IMR-90 (cell line): ENCODE data around the gene GPC5. TPM values are rescaled to one million over a fixed set of nuclear protein-coding genes. Genes with fewer than 3 reads are reported as not detected.
"Not testable (repeated sequence)": the region's sequence is repeated elsewhere in the genome, so short reads cannot be mapped to it uniquely, and the experiment has no call there.

Source experiments
- ATAC-seq: fragments of 200-7000 bp; cut with Tn5 transposase; 2 replicates; pipeline ENCODE4 v1.9.1; 2020; ENCODE audit warnings: low read depth, mild to moderate bottlenecking, moderate library complexity
- BruUV-seq: library from RNA; stranded (reverse); fragments of 400-500 nt; replicated peaks from 2 replicates; lab custom pipeline; 2021; lab: Mats Ljungman, UMichigan
- CTCF ChIA-PET: fragments of 300-600 bp; formaldehyde crosslinking; extraction: SDS; loops from one replicate; lab custom pipeline; 2021; ENCODE audit warnings: antibody characterized with exemption; lab: Yijun Ruan, JAX
- POLR2A ChIA-PET: fragments of 300-600 bp; sonication (Branson Sonifier 250); formaldehyde crosslinking; loops from one replicate; lab custom pipeline; 2022; ENCODE audit warnings: antibody characterized with exemption; ENCODE audit not compliant: unreplicated experiment; lab: Charles Lee
- DNase-seq: peaks from one replicate; pipeline ENCODE4 v3.0.0; 2013
- H2AFZ ChIP-seq: replicated peaks from 2 replicates; pipeline ENCODE3; 2013; ENCODE audit warnings: low read length, mild to moderate bottlenecking; ENCODE audit not compliant: poor library complexity
- H2AK5ac ChIP-seq: 2 replicates; pipeline ENCODE4 v1.6.1; 2013; ENCODE audit warnings: low read depth, low read length, inconsistent platforms
- H2AK9ac ChIP-seq: replicated peaks from 2 replicates; pipeline ENCODE3; 2013; ENCODE audit warnings: mild to moderate bottlenecking, low read depth, low read length, moderate library complexity; ENCODE audit not compliant: poor library complexity
- H2BK120ac ChIP-seq: 2 replicates; pipeline ENCODE4 v1.6.1; 2013; ENCODE audit warnings: low read depth, low read length, inconsistent platforms
- H2BK15ac ChIP-seq: 3 replicates; pipeline ENCODE4 v1.6.1; 2013; ENCODE audit warnings: low read depth, low read length, inconsistent platforms
- H2BK20ac ChIP-seq: 2 replicates; pipeline ENCODE4 v1.6.1; 2013; ENCODE audit warnings: low read depth, mild to moderate bottlenecking, inconsistent platforms, low read length, moderate library complexity
- H2BK5ac ChIP-seq: 2 replicates; pipeline ENCODE4 v1.6.1; 2013; ENCODE audit warnings: mild to moderate bottlenecking, low read depth, low read length, inconsistent platforms; ENCODE audit not compliant: poor library complexity, severe bottlenecking
- H3K14ac ChIP-seq: replicated peaks from 2 replicates; pipeline ENCODE4 v1.6.1; 2013; ENCODE audit warnings: low read depth, low read length, inconsistent platforms
- H3K18ac ChIP-seq: 2 replicates; pipeline ENCODE4 v1.6.1; 2013; ENCODE audit warnings: low read depth, low read length, control low read depth
- H3K23ac ChIP-seq: 2 replicates; pipeline ENCODE4 v1.6.1; 2013; ENCODE audit warnings: low read depth, low read length, inconsistent platforms
- H3K27ac ChIP-seq: 2 replicates; pipeline ENCODE4 v1.5.1; 2013; ENCODE audit warnings: mild to moderate bottlenecking, control low read depth, low read length; ENCODE audit not compliant: insufficient read depth
- H3K27me3 ChIP-seq: 2 replicates; pipeline ENCODE4 v1.6.1; 2013; ENCODE audit warnings: low read length; ENCODE audit not compliant: control insufficient read depth, insufficient read depth
- H3K36me3 ChIP-seq: 2 replicates; pipeline ENCODE4 v1.6.1; 2013; ENCODE audit warnings: low read length, mixed read lengths; ENCODE audit not compliant: control insufficient read depth, insufficient read depth
- H3K4ac ChIP-seq: 2 replicates; pipeline ENCODE4 v1.6.1; 2013; ENCODE audit warnings: low read depth, low read length, inconsistent platforms
- H3K4me1 ChIP-seq: 2 replicates; pipeline ENCODE4 v1.6.1; 2013; ENCODE audit warnings: low read length, mixed read lengths; ENCODE audit not compliant: control insufficient read depth, insufficient read depth
- H3K4me2 ChIP-seq: 2 replicates; pipeline ENCODE4 v1.6.1; 2013; ENCODE audit warnings: low read depth, mild to moderate bottlenecking, control low read depth, low read length, moderate library complexity
- H3K4me3 ChIP-seq: 2 replicates; pipeline ENCODE4 v1.5.1; 2013; ENCODE audit warnings: low read depth, mild to moderate bottlenecking, control low read depth, low read length, moderate library complexity; ENCODE audit not compliant: insufficient read depth
- H3K56ac ChIP-seq: 2 replicates; pipeline ENCODE4 v1.6.1; 2013; ENCODE audit warnings: low read length, inconsistent platforms; ENCODE audit not compliant: insufficient read depth; ENCODE audit errors: extremely low read depth
- H3K79me1 ChIP-seq, 2 experiments: 2 replicates each; pipeline ENCODE4 v1.6.1; 2013; ENCODE audit warnings: low read length in 2 of 2, inconsistent platforms in 1 of 2, low read depth in 1 of 2
- H3K9ac ChIP-seq: 2 replicates; pipeline ENCODE4 v1.6.1; 2013; ENCODE audit warnings: low read depth, low read length, control low read depth
- H3K9me1 ChIP-seq: 2 replicates; pipeline ENCODE4 v1.6.1; 2013; ENCODE audit warnings: low read length, inconsistent platforms; ENCODE audit not compliant: insufficient read depth
- H3K9me3 ChIP-seq: 2 replicates; pipeline ENCODE4 v1.6.1; 2013; ENCODE audit warnings: low read length; ENCODE audit not compliant: control insufficient read depth, insufficient read depth
- H4K20me1 ChIP-seq: 2 replicates; pipeline ENCODE4 v1.6.1; 2013; ENCODE audit warnings: low read length, inconsistent platforms; ENCODE audit not compliant: insufficient read depth
- H4K5ac ChIP-seq: 2 replicates; pipeline ENCODE4 v1.6.1; 2013; ENCODE audit warnings: mild to moderate bottlenecking, low read depth, low read length, control low read depth
- H4K8ac ChIP-seq, 2 experiments: 2 replicates each; pipeline ENCODE4 v1.6.1; 2013; ENCODE audit warnings: low read depth in 2 of 2, low read length in 2 of 2, control low read depth in 1 of 2, inconsistent platforms in 1 of 2
- H4K91ac ChIP-seq: 2 replicates; pipeline ENCODE4 v1.6.1; 2013; ENCODE audit warnings: low read depth, low read length, inconsistent platforms; ENCODE audit not compliant: insufficient read depth
- WGBS, 2 experiments: methylation state at CpG; one replicate each; pipeline versions ENCODE4 v1.1.5 to v1.1.7; 2013; ENCODE audit warnings: missing lambda C conversion rate in 2 of 2; ENCODE audit not compliant: insufficient read length in 1 of 2; ENCODE audit errors: extremely low coverage in 2 of 2; 5-methylcytosine and 5-hydroxymethylcytosine counted together
- dilution Hi-C: fragments of 300-500 bp; cut with HindIII; formaldehyde crosslinking; loops from one replicate; pipeline ENCODE4 v1.14.3; 2018; ENCODE audit warnings: low sequenced_read_pairs; ENCODE audit not compliant: unreplicated experiment
- in situ Hi-C: fragments of 300-500 bp; cut with MboI; formaldehyde crosslinking; loops from 3 replicates; pipeline ENCODE4 v1.14.3; 2019; ENCODE audit warnings: low sequenced_read_pairs, inconsistent platforms, mixed read lengths
- intact Hi-C: fragments of 100-400 bp; cut with micrococcal nuclease; formaldehyde crosslinking; loops from 2 replicates; pipeline ENCODE4 v1.10.0; 2022
- polyA plus RNA-seq, 3 experiments: library from polyadenylated mRNA; depleted of rRNA; stranded (reverse); fragments of >200 nt; gene quantifications; 2 replicates each; pipeline ENCODE4 v1.2.3, GENCODE V29; 2012; ENCODE audit warnings: low replicate concordance in 1 of 3
- total RNA-seq: library from RNA; depleted of rRNA; stranded (reverse); fragments of >200 nt; gene quantifications from 2 replicates; pipeline ENCODE4 v1.2.3, GENCODE V29; 2012

The GPC5 gene
- total and polyA plus RNA-seq, 2 of the 4 experiments (the other 2 are of a cell fraction): 0.94 to 1.8 TPM

DNA sequence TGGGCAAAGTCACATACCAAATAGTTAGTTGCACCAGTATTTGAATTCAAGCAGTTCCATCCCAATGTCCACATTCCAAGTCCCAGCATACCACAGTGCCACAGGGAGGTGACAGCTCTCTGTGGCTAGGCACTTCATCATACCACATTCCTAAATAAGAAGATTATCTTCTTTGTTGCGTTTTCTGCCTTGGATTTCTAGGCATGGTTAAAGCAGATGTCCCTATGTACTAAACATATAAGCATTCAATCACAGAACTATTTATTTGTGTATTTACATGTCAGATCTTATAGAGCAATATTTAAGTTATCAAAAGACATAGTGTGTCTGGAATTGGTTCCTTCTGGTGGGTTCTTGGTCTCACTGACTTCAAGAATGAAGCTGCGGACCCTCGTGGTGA lies 403.4 kb downstream of the GPC5 start:
- H2BK120ac ChIP-seq, H2AK5ac ChIP-seq, H3K23ac ChIP-seq, intact Hi-C loops, H3K56ac ChIP-seq, H3K27me3 ChIP-seq, H3K9me1 ChIP-seq, H3K36me3 ChIP-seq, H3K9me3 ChIP-seq, H3K4me1 ChIP-seq, BruUV-seq, CTCF ChIA-PET, H3K27ac ChIP-seq, H3K9ac ChIP-seq, H4K8ac ChIP-seq, H3K4ac ChIP-seq, H4K20me1 ChIP-seq, H3K79me1 ChIP-seq, dilution Hi-C loops, H4K5ac ChIP-seq, H2BK5ac ChIP-seq, H3K4me2 ChIP-seq, H2BK15ac ChIP-seq, H2BK20ac ChIP-seq, H4K91ac ChIP-seq, H2AK9ac ChIP-seq, DNase-seq, in situ Hi-C loops, H3K18ac ChIP-seq, POLR2A ChIA-PET, H3K4me3 ChIP-seq, H2AFZ ChIP-seq, H3K14ac ChIP-seq, ATAC-seq: not testable (repeated sequence)
- no CpG with 5 or more reads among the region's 3 CpGs for WGBS, 2 experiments
